Measurements from ENCODE around the gene WIPF1. TPM values are rescaled to one million over a fixed set of nuclear protein-coding genes. Genes with fewer than 3 reads are reported as not detected.

Gene WIPF1
- total RNA-seq, 1 donor from 2014 or later, result 20.1 TPM

- Mint-ChIP-seq H3K4me3 (no peak overlapping the region), H3K36me3 (ENCODE audit: low read depth) (peaks cover 4% of the 10 kb centered on the region), H3K27me3 (ENCODE audit: low read depth) (no peaks in the 10 kb centered on the region), H3K27ac (ENCODE audit: unreplicated experiment) (no peak overlapping the region), H3K9me3 (no peaks in the 10 kb centered on the region), H3K4me1 (peaks cover 4% of the 10 kb centered on the region)
- TF ChIP-seq CTCF (conservative IDR thresholded peaks at IDR 0.05), result no peak
- DNase-seq (ENCODE audit: low read depth, low spot score), result no peak
Measured at GRCh38 chr2:174613531-174613930, 15.9 kb upstream of the WIPF1 start.

- H3K4me1 Mint-ChIP-seq, result peaks cover 4% of the 10 kb centered on the region
- no peak for DNase-seq (ENCODE audit: low read depth, low spot score)
- H3K27ac Mint-ChIP-seq (ENCODE audit: unreplicated experiment), result no peak overlapping the region
- H3K27me3 Mint-ChIP-seq (ENCODE audit: low read depth), result no peaks in the 10 kb centered on the region
- no peaks in the 10 kb centered on the region for H3K9me3 Mint-ChIP-seq
- H3K36me3 Mint-ChIP-seq (ENCODE audit: low read depth), result peaks cover 4% of the 10 kb centered on the region
- no peak for TF ChIP-seq CTCF (conservative IDR thresholded peaks at IDR 0.05)
- no peak overlapping the region for H3K4me3 Mint-ChIP-seq
Measured at GRCh38 chr2:174612970-174613369, 15.4 kb upstream of the WIPF1 start.

- Mint-ChIP-seq H3K27ac (ENCODE audit: unreplicated experiment) (no peak overlapping the region), H3K27me3 (ENCODE audit: low read depth) (no peaks in the 10 kb centered on the region), H3K4me3 (no peak overlapping the region), H3K4me1 (peaks cover 4% of the 10 kb centered on the region), H3K36me3 (ENCODE audit: low read depth) (peaks cover 6% of the 10 kb centered on the region), H3K9me3 (no peaks in the 10 kb centered on the region)
- TF ChIP-seq CTCF (conservative IDR thresholded peaks at IDR 0.05), result no peak
- no peak for DNase-seq (ENCODE audit: low read depth, low spot score)
Measured at GRCh38 chr2:174611854-174612253, 14.2 kb upstream of the WIPF1 start.

- Mint-ChIP-seq H3K27me3 (ENCODE audit: low read depth) (no peaks in the 10 kb centered on the region), H3K4me1 (peaks cover 4% of the 10 kb centered on the region), H3K27ac (ENCODE audit: unreplicated experiment) (no peak overlapping the region), H3K9me3 (no peaks in the 10 kb centered on the region), H3K4me3 (no peak overlapping the region), H3K36me3 (ENCODE audit: low read depth) (peaks cover 6% of the 10 kb centered on the region)
- no peak for TF ChIP-seq CTCF (conservative IDR thresholded peaks at IDR 0.05)
- no peak for DNase-seq (ENCODE audit: low read depth, low spot score)
Measured at GRCh38 chr2:174611006-174611405, 13.4 kb upstream of the WIPF1 start.

GRCh38 chr2:174610243-174610995, 12.8 kb upstream of the WIPF1 start:
- H3K9me3 Mint-ChIP-seq, result no peaks in the 10 kb centered on the region
- no peak for DNase-seq (ENCODE audit: low read depth, low spot score)
- peaks cover 6% of the 10 kb centered on the region for H3K36me3 Mint-ChIP-seq (ENCODE audit: low read depth)
- H3K4me3 Mint-ChIP-seq, result no peak overlapping the region
- TF ChIP-seq CTCF (conservative IDR thresholded peaks at IDR 0.05), result no peak
- H3K4me1 Mint-ChIP-seq, result peaks cover 4% of the 10 kb centered on the region
- no peak overlapping the region for H3K27ac Mint-ChIP-seq (ENCODE audit: unreplicated experiment)
- H3K27me3 Mint-ChIP-seq (ENCODE audit: low read depth), result no peaks in the 10 kb centered on the region
